Pancreas (tissue), 10 donors: ENCODE measurements around the gene ANGPTL1. TPM values are rescaled to one million over a fixed set of nuclear protein-coding genes. Genes with fewer than 3 reads are reported as not detected.

Experiments
- ATAC-seq, 4 donors: fragments of 200-7000 bp; cut with Tn5 transposase; one replicate each; pipeline versions ENCODE4 v1.8.0 to v1.9.1; 2020; ENCODE audit warnings: mild to moderate bottlenecking in 4 of 4, moderate library complexity in 4 of 4
- DNase-seq, 6 donors: peaks; one replicate each; pipeline ENCODE4 v3.0.0-alpha.2; 2020
- FAIRE-seq: peaks from 2 replicates; lab custom pipeline; 2012; peaks lifted over from hg19 to GRCh38; lab: Jason Lieb, UNC
- H3K27ac ChIP-seq, 4 donors: fragments of 200-600 bp; sonication (generic); 1 replicate in 3 of 4; 2 replicates in 1 of 4; pipeline versions ENCODE4 v1.5.0 to v1.8.0; 2020
- H3K27me3 ChIP-seq, 4 donors: fragments of 200-600 bp; one replicate each; pipeline ENCODE4 v1.8.0; 2021
- H3K36me3 ChIP-seq, 3 donors: fragments of 200-600 bp; sonication (generic) in 1 of 3; one replicate each; pipeline versions ENCODE4 v1.5.0 to v1.8.0; 2020 to 2021
- H3K4me1 ChIP-seq, 3 donors: fragments of 200-600 bp; one replicate each; pipeline ENCODE4 v1.8.0; 2021
- H3K4me3 ChIP-seq, 4 donors: fragments of 200-600 bp; sonication (generic) in 2 of 4; one replicate each; pipeline versions ENCODE4 v1.5.0 to v1.8.0; 2020 to 2021
- H3K9me3 ChIP-seq, 4 donors: fragments of 200-600 bp; one replicate each; pipeline ENCODE4 v1.8.0; 2021
- WGBS, 2 donors: extraction: QIAGEN DNeasy Blood & Tissue Kit; methylation state at CpG; one replicate each; pipeline ENCODE4 v1.1.7; 2013; 5-methylcytosine and 5-hydroxymethylcytosine counted together
- intact Hi-C, 3 donors: fragments of 100-400 bp; cut with DNase I; formaldehyde crosslinking; loops; one replicate each; pipeline versions ENCODE4 v1.11.1 to v1.14.2; 2022
- polyA plus RNA-seq, 2 donors: library from polyadenylated mRNA; stranded (reverse); fragments of 200-250 nt; gene quantifications; one replicate each; pipeline ENCODE4 v1.2.3, GENCODE V29; 2013
- total RNA-seq, 6 donors: library from RNA; stranded (reverse); fragmentation: NEBNext Ultra II Directional in 4 of 6; extraction: Animal tissue kit (Norgen Biotek cat#: 25700) in 4 of 6; gene quantifications; one replicate each; pipeline versions ENCODE4 v1.2.1 to v1.2.4, GENCODE V29; 2021 to 2023
- TF ChIP-seq, protein P1 (sequence below), 4 donors: fragments of 200-600 bp; sonication (generic) in 3 of 4; IDR thresholded peaks; one replicate each; pipeline versions ENCODE4 v1.5.0 to v1.8.0; 2021; ENCODE audit warnings: antibody characterized with exemption in 4 of 4
- donor health status: healthy with polysubstance abuse.
- donor health status: DM: no; HTN: no; CAD: no; lungs with moderate emphysema.
- donor health status: DM: no; HTN: no; CAD: no.
- donor health status: control.
- donor health status: control.
- donor health status: Bipolar disorder and iron deficiency.
- donor health status: DM: yes; HTN: yes; CAD: no.
- donor health status: DM: no; HTN: no; CAD: no.
- donor health status: DM: no; HTN: no; CAD: no.
- donor health status: DM: yes; HTN: yes; CAD: no.

The ANGPTL1 gene
- total and polyA plus RNA-seq, 8 donors: 2.5 to 10.1 (median 4.6) TPM

DNA sequence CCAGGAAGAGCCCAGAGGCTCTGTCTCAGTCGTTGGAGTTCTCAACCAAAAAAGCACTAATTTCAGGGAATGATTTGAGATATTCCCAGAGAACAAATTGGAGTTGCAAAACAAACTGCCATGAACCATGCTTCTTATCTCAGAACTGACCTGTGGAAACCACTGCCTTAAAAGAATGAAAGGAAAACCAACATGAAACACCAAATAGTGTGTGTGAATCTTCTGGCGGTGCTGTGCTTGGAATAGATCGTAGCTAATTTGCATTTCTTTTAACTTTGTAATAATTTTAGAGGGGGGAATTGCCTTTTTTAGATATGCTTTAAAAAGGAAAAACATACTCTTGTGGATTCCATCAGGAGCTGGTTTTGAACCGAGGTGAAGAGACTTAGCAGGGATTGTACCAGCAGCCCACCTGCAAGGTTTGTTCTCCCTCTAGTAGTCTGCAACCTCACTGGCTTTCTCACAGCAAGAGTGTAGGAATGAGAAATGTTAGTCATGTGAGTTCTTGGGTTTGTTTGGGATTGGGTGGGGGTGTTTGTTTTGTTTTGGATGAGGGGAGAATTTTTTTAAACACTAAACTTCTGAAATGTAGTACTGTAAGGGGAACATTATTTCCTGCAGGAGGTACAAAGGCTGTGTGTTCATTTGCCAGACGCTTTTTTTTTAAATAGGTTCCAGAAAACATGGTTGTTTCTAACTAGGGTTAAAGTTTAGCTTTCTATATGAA, 45.7 kb upstream of the ANGPTL1 start:
- DNase-seq: no peak
- ATAC-seq: peak in 1 of 4 donors; percentile 58
- WGBS, 2 donors: 63 to 66% methylated on average over 5 of the region's 5 CpGs
- peaks cover 0 to 15% (median 14%) of the 10 kb centered on the region in 3 donors for H3K4me1 ChIP-seq
- H3K27ac ChIP-seq: no peak overlapping the region
- H3K4me3 ChIP-seq: no peak overlapping the region
- intact Hi-C loops: no loop called here
- H3K27me3 ChIP-seq: no peaks in the 10 kb centered on the region
- H3K9me3 ChIP-seq: no peaks in the 10 kb centered on the region
- TF ChIP-seq, protein P1, sequence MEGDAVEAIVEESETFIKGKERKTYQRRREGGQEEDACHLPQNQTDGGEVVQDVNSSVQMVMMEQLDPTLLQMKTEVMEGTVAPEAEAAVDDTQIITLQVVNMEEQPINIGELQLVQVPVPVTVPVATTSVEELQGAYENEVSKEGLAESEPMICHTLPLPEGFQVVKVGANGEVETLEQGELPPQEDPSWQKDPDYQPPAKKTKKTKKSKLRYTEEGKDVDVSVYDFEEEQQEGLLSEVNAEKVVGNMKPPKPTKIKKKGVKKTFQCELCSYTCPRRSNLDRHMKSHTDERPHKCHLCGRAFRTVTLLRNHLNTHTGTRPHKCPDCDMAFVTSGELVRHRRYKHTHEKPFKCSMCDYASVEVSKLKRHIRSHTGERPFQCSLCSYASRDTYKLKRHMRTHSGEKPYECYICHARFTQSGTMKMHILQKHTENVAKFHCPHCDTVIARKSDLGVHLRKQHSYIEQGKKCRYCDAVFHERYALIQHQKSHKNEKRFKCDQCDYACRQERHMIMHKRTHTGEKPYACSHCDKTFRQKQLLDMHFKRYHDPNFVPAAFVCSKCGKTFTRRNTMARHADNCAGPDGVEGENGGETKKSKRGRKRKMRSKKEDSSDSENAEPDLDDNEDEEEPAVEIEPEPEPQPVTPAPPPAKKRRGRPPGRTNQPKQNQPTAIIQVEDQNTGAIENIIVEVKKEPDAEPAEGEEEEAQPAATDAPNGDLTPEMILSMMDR (IDR thresholded peaks at IDR 0.05): no peak
- H3K36me3 ChIP-seq: no peaks in the 10 kb centered on the region
- FAIRE-seq: no peak

DNA sequence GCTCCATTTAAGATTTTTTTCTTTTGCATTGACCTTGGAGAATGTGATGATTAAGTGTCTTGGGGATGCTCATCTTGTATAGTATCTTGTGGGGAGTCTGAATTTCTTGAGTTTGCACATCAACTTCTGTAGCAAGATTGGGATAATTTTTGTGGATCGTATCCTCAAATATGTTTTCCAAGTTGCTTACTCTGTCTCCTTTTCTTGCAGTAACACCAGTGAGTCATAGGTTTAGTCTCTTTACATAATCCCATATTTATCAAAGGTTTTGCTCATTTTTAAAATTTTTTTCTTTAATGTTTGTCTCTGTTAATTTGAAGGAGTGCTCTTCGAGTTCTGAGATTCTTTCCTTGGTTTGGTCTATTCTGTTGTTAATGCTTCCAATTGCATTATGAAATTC, 41.7 kb upstream of the ANGPTL1 start:
- FAIRE-seq (no peak), ATAC-seq (no peak), DNase-seq (no peak)
- Histone ChIP-seq H3K9me3 (no peaks in the 10 kb centered on the region), H3K36me3 (no peaks in the 10 kb centered on the region), H3K27ac (no peak overlapping the region), H3K27me3 (no peaks in the 10 kb centered on the region), H3K4me1 (no peaks in the 10 kb centered on the region), H3K4me3 (no peak overlapping the region)
- intact Hi-C loops: no loop called here
- 92 to 93% methylated on average over 2 of the region's 2 CpGs for WGBS, 2 donors
- TF ChIP-seq, protein P1 (IDR thresholded peaks at IDR 0.05): no peak

DNA sequence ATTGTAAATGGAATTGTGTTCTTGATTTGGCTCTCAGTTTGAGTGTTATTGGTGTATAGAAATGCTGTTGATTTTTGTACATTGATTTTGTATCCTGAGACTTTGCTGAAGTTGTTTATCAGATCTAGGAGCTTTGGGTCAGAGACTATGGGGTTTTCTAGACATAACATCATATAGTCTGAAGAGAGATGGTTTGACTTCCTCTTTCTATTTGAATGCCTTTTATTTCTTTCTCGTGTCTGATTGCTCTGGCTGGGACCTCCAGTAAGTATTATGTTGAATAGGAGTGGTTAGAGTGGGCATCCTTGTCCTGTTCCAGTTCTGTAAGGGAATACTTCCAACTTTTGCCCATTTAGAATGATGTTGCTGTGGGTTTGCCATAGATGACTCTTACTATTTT, 39.1 kb upstream of the ANGPTL1 start:
- Histone ChIP-seq H3K36me3 (no peaks in the 10 kb centered on the region), H3K27ac (no peak overlapping the region), H3K4me1 (no peaks in the 10 kb centered on the region), H3K4me3 (no peak overlapping the region), H3K27me3 (no peaks in the 10 kb centered on the region), H3K9me3 (no peaks in the 10 kb centered on the region)
- TF ChIP-seq, protein P1 (IDR thresholded peaks at IDR 0.05): no peak
- intact Hi-C loops: no loop called here
- no peak for ATAC-seq
- no peak for FAIRE-seq
- DNase-seq: no peak
- 98 to 100% methylated on average over 1 of the region's 1 CpG for WGBS, 2 donors

DNA sequence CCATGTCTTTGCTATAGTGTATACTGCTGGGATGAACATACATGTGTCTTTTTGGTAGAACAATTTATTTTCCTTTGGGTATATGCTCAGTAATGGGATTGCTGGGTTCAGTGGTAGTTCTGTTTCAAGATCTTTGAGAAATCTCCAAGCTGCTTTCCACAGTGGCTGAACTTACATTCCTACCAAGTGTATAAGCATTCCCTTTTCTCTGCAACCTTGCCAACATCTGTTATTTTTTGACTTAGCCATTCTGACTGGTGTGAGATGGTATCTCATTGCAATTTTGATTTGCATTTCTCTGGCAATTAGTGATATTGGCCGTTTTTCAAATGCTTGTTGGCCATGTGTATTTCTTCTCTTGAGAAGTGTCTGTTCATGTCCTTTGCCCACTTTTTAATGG, 37.5 kb upstream of the ANGPTL1 start:
- Histone ChIP-seq H3K36me3 (no peaks in the 10 kb centered on the region), H3K27me3 (no peaks in the 10 kb centered on the region), H3K27ac (no peak overlapping the region), H3K4me1 (no peaks in the 10 kb centered on the region), H3K4me3 (no peak overlapping the region), H3K9me3 (no peaks in the 10 kb centered on the region)
- 38 to 64% methylated on average over 1 of the region's 1 CpG for WGBS, 2 donors
- TF ChIP-seq, protein P1 (IDR thresholded peaks at IDR 0.05): no peak
- FAIRE-seq (no peak), ATAC-seq (no peak), DNase-seq (no peak)
- intact Hi-C loops: no loop called here

DNA sequence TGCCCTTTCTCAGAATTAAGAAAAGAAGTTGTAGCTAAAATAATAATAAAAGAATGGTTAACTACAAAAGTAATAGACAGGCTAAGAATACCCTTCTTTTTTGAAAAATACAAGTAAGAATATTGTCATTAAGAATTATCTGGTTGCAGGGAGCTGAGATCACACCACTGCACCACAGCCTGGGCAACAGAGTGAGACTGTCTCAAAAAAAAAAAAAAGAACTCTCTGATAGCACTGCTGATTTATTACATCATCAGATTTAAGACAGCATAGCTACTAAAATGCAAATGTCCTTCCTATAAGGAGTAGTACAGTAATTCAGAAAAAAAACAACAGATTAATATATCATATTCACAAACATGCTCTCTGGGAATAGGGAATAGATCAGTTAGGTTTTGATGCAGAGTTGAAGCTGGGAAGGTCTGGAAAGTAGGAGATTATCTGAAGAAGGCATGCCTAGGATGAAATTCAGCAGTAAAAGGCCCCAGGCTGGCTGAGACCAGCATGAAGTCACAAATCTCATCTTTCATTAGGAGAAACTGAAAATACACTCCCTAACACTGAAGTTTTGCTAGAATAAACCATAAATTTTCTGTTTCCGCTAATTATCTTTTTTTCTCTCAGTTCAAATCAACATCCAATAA, 30.7 kb upstream of the ANGPTL1 start:
- Histone ChIP-seq H3K9me3 (no peaks in the 10 kb centered on the region), H3K36me3 (no peaks in the 10 kb centered on the region), H3K27me3 (no peaks in the 10 kb centered on the region), H3K27ac (no peak overlapping the region), H3K4me3 (no peak overlapping the region), H3K4me1 (no peaks in the 10 kb centered on the region)
- no peak for DNase-seq
- no peak for ATAC-seq
- no peak for FAIRE-seq
- TF ChIP-seq, protein P1 (IDR thresholded peaks at IDR 0.05): no peak
- intact Hi-C loops: no loop called here
- 95 to 97% methylated on average over 1 of the region's 1 CpG for WGBS, 2 donors
